Small intestine (tissue), 4 donors: ENCODE measurements around the gene VWA2. TPM values are rescaled to one million over a fixed set of nuclear protein-coding genes. Genes with fewer than 3 reads are reported as not detected.

Source experiments
- polyA plus RNA-seq, 4 donors: library from polyadenylated mRNA; stranded (reverse) in 3 of 4; unstranded in 1 of 4; fragments of 200-250 nt in 3 of 4; fragments of 120-200 nt in 1 of 4; gene quantifications; one replicate each; pipeline versions ENCODE4 v1.2.1 to v1.2.3, GENCODE V29; 2013
- donor health status: healthy with polysubstance abuse.
- donor health status: Bipolar disorder and iron deficiency.
- donor health status: healthy.

VWA2 gene
- polyA plus RNA-seq, 4 donors, result 3.0 to 13.8 TPM; not detected in 2

Other genes with a start within 250 kb of the VWA2 start
- gene ADRB1, start 195.4 kb upstream of the VWA2 start, polyA plus RNA-seq, result 1 to 10 TPM in 1 of 4 donors, under 1 TPM in 2, not detected in 1; 0.54 to 1.0 (median 0.84) TPM
- 10 to 100 TPM in 3 of 4 donors, 1 to 10 TPM in 1; 7.2 to 29.6 (median 12.0) TPM for gene CCDC186, start 65.1 kb upstream of the VWA2 start, polyA plus RNA-seq
- gene TDRD1, start 59.9 kb upstream of the VWA2 start, polyA plus RNA-seq, result under 1 TPM in 2 of 4 donors, not detected in 2; 0.10 to 0.28 TPM
- gene AFAP1L2, start 165.2 kb downstream of the VWA2 start, polyA plus RNA-seq, result 1 to 10 TPM; 1.1 to 7.7 (median 3.3) TPM